HEK293T (cell line): ENCODE results near the gene PLB1.

Source experiments
- CTCF ChIA-PET: fragments of 350-600 bp; formaldehyde crosslinking; extraction: SDS; loops from one replicate; lab custom pipeline; 2021; ENCODE audit warnings: antibody characterized with exemption, inconsistent platforms; lab: Yijun Ruan, JAX
- POLR2A ChIA-PET: fragments of 350-600 bp; formaldehyde crosslinking; extraction: SDS; loops from one replicate; lab custom pipeline; 2020; ENCODE audit warnings: antibody characterized with exemption, inconsistent platforms; lab: Yijun Ruan, JAX
- DNase-seq: peaks from one replicate; pipeline ENCODE4 v3.0.0; 2012; ENCODE audit warnings: mixed read lengths; ENCODE audit errors: extremely low spot score
- ARNT ChIP-seq: fragments of 450-650 bp; IDR thresholded peaks from 2 replicates; pipeline ENCODE4 v1.6.1; 2017; ENCODE audit warnings: mild to moderate bottlenecking
- CTBP1 ChIP-seq: fragments of 450-650 bp; IDR thresholded peaks from 2 replicates; pipeline ENCODE4 v1.6.1; 2016; ENCODE audit warnings: borderline replicate concordance
- ELF4 ChIP-seq: fragments of 450-650 bp; IDR thresholded peaks from 2 replicates; pipeline ENCODE4 v1.6.1; 2017; ENCODE audit warnings: antibody characterized with exemption
- FOXA1 ChIP-seq: fragments of 450-650 bp; IDR thresholded peaks from 2 replicates; pipeline ENCODE4 v1.6.1; 2016; ENCODE audit warnings: mild to moderate bottlenecking
- FOXK2 ChIP-seq: fragments of 450-650 bp; IDR thresholded peaks from 2 replicates; pipeline ENCODE4 v1.6.1; 2016; ENCODE audit warnings: mild to moderate bottlenecking
- HDGF ChIP-seq: fragments of 450-650 bp; IDR thresholded peaks from 2 replicates; pipeline ENCODE4 v1.6.1; 2017; ENCODE audit warnings: antibody characterized with exemption, borderline replicate concordance
- L3MBTL2 ChIP-seq: fragments of 450-650 bp; conservative IDR thresholded peaks from 2 replicates; pipeline ENCODE4 v1.6.1; 2016; ENCODE audit warnings: mild to moderate bottlenecking
- LEF1 ChIP-seq: fragments of 450-650 bp; IDR thresholded peaks from 2 replicates; pipeline ENCODE4 v1.6.1; 2017; ENCODE audit warnings: mild to moderate bottlenecking, borderline replicate concordance
- NFRKB ChIP-seq: fragments of 450-650 bp; IDR thresholded peaks from 2 replicates; pipeline ENCODE4 v1.6.1; 2016; ENCODE audit warnings: mild to moderate bottlenecking, moderate library complexity
- SP1 ChIP-seq: fragments of 450-650 bp; IDR thresholded peaks from 2 replicates; pipeline ENCODE4 v1.6.1; 2017
- SUZ12 ChIP-seq: fragments of 450-650 bp; IDR thresholded peaks from 2 replicates; pipeline ENCODE4 v1.6.1; 2016; ENCODE audit warnings: mild to moderate bottlenecking
- TARDBP ChIP-seq: fragments of 450-650 bp; IDR thresholded peaks from 2 replicates; pipeline ENCODE4 v1.6.1; 2016
- ZNF384 ChIP-seq: fragments of 450-650 bp; IDR thresholded peaks from 2 replicates; pipeline ENCODE4 v1.6.1; 2016
- TF ChIP-seq, protein P1 (sequence below): fragments of 450-650 bp; IDR thresholded peaks from 2 replicates; pipeline ENCODE4 v1.6.1; 2016

Gene PLB1

DNA sequence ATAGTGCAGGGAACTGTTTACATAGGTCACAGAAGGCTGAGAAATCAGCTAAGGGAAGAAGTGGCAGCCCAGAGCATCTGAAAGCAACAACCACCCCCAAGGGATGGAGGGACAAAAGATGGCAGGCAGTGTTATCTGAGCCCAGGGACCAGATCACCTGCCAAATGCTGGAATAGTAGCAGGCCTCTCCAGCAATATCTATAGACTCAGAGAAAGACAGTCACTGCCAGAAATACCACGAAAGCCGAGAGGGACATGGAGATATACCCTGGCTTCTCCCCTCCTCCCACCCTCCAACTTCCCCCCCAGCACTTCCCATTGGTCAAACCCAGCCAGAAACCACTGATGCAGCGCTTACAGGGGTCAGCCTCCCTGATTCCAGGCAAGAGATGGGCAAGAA, 197.4 kb downstream of the PLB1 start:
- CTCF ChIA-PET: no interaction called here
- no peak for DNase-seq
- TF ChIP-seq L3MBTL2: no peak
- TF ChIP-seq SP1: no peak
- TF ChIP-seq TARDBP: no peak
- no peak for TF ChIP-seq HDGF
- TF ChIP-seq ELF4: no peak
- no peak for TF ChIP-seq LEF1
- TF ChIP-seq FOXA1: no peak
- TF ChIP-seq, protein P1, sequence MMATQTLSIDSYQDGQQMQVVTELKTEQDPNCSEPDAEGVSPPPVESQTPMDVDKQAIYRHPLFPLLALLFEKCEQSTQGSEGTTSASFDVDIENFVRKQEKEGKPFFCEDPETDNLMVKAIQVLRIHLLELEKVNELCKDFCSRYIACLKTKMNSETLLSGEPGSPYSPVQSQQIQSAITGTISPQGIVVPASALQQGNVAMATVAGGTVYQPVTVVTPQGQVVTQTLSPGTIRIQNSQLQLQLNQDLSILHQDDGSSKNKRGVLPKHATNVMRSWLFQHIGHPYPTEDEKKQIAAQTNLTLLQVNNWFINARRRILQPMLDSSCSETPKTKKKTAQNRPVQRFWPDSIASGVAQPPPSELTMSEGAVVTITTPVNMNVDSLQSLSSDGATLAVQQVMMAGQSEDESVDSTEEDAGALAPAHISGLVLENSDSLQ: no peak
- no peak for TF ChIP-seq ARNT
- no peak for TF ChIP-seq FOXK2
- TF ChIP-seq SUZ12: no peak
- TF ChIP-seq NFRKB: no peak
- no peak for TF ChIP-seq CTBP1
- TF ChIP-seq ZNF384: no peak
- POLR2A ChIA-PET: no interaction called here
